Neural progenitor cell (in vitro differentiated cells): Measurements from ENCODE around the gene ZNF672.

Experiments used
- CTCF ChIP-seq: fragments of 200-600 bp; sonication (generic); IDR thresholded peaks from 2 replicates; pipeline ENCODE4 v1.5.1; 2017; ENCODE audit warnings: antibody characterized with exemption, mild to moderate bottlenecking
- EZH2 ChIP-seq: fragments of 200-600 bp; sonication (generic); IDR thresholded peaks from 2 replicates; pipeline ENCODE4 v1.6.1; 2017; ENCODE audit warnings: antibody characterized with exemption, mild to moderate bottlenecking, moderate library complexity

GRCh38 chr1:248862998-248863881 is 25.2 kb downstream of the ZNF672 start:
- TF ChIP-seq CTCF (no peak), EZH2 (no peak)
